Gastrocnemius medialis (tissue), 4 donors: ENCODE results near the gene HES2.

Experiments used
- POLR2A ChIP-seq, 2 donors: fragments of 450-650 bp; IDR thresholded peaks; one replicate each; pipeline ENCODE4 v1.6.1; 2017; ENCODE audit warnings: antibody characterized with exemption in 2 of 2, mild to moderate bottlenecking in 2 of 2, moderate library complexity in 2 of 2
- TF ChIP-seq, protein P1 (sequence below), 5 experiments: fragments of 450-650 bp in 3 of 5; fragments of 200-600 bp in 2 of 5; sonication (generic) in 2 of 5; IDR thresholded peaks in 4 of 5; conservative IDR thresholded peaks in 1 of 5; 1 replicate in 4 of 5; 2 replicates in 1 of 5; pipeline ENCODE4 v1.5.1; 2016 to 2019; ENCODE audit warnings: antibody characterized with exemption in 5 of 5, mild to moderate bottlenecking in 3 of 5, moderate library complexity in 3 of 5

- TF ChIP-seq, protein P1, sequence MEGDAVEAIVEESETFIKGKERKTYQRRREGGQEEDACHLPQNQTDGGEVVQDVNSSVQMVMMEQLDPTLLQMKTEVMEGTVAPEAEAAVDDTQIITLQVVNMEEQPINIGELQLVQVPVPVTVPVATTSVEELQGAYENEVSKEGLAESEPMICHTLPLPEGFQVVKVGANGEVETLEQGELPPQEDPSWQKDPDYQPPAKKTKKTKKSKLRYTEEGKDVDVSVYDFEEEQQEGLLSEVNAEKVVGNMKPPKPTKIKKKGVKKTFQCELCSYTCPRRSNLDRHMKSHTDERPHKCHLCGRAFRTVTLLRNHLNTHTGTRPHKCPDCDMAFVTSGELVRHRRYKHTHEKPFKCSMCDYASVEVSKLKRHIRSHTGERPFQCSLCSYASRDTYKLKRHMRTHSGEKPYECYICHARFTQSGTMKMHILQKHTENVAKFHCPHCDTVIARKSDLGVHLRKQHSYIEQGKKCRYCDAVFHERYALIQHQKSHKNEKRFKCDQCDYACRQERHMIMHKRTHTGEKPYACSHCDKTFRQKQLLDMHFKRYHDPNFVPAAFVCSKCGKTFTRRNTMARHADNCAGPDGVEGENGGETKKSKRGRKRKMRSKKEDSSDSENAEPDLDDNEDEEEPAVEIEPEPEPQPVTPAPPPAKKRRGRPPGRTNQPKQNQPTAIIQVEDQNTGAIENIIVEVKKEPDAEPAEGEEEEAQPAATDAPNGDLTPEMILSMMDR (IDR thresholded peaks at IDR 0.05 in 4 of 5, conservative IDR thresholded peaks at IDR 0.05 in 1 of 5) = no peak
- no peak for TF ChIP-seq POLR2A (IDR thresholded peaks at IDR 0.05)
Measured at GRCh38 chr1:6424619-6425593, 5.2 kb upstream of the HES2 start, which contains the start of gene ESPN.
